ENCODE measurements around the gene MGMT.

The MGMT gene

DNA sequence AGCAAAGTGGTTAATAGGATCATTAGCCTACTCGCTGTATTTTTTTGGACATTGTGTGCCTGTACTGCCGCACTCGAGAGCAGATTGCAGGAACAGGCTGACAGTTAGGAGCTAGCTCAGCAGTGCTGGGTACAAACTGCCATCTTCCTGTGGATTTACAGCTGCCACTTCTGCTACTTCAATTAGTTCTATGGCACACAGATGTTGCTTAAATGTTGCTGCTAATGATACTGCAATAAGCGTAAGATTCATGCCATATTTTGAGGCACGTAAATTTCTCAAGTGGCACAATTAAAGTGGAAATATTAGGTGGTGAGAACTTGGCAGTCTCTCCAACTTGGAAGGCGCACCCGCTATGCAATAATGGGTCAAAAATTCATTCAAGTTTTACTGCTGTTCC lies 325.1 kb downstream of the MGMT start:
- TF ChIP-seq, protein P1, sequence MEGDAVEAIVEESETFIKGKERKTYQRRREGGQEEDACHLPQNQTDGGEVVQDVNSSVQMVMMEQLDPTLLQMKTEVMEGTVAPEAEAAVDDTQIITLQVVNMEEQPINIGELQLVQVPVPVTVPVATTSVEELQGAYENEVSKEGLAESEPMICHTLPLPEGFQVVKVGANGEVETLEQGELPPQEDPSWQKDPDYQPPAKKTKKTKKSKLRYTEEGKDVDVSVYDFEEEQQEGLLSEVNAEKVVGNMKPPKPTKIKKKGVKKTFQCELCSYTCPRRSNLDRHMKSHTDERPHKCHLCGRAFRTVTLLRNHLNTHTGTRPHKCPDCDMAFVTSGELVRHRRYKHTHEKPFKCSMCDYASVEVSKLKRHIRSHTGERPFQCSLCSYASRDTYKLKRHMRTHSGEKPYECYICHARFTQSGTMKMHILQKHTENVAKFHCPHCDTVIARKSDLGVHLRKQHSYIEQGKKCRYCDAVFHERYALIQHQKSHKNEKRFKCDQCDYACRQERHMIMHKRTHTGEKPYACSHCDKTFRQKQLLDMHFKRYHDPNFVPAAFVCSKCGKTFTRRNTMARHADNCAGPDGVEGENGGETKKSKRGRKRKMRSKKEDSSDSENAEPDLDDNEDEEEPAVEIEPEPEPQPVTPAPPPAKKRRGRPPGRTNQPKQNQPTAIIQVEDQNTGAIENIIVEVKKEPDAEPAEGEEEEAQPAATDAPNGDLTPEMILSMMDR (IDR thresholded peaks at IDR 0.05; ENCODE audit: low read depth, low read length) = no peak
- DNase-seq (ENCODE audit: extremely low read depth, low read depth) = no peak

DNA sequence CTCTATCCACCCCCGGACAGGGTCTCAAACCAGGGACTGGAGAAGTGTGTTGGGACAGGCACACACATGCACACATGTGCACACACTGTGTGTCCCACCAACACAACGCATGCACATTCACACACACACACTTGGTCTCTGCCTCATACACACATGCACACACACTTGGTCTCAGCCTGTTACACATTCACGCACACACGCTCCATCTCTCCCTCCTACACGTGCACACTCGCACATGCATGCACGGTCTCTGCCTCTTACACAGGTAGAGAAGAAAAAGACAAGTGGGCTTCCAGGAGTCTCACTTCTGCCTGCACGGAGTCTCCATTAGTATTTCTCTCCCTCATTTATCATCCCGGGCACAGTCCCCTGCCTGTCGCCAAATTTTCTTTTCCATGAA lies 325.8 kb downstream of the MGMT start:
- no peak for DNase-seq (ENCODE audit: extremely low read depth, low read depth)
- TF ChIP-seq, protein P1 (IDR thresholded peaks at IDR 0.05; ENCODE audit: low read depth, low read length) = no peak

DNA sequence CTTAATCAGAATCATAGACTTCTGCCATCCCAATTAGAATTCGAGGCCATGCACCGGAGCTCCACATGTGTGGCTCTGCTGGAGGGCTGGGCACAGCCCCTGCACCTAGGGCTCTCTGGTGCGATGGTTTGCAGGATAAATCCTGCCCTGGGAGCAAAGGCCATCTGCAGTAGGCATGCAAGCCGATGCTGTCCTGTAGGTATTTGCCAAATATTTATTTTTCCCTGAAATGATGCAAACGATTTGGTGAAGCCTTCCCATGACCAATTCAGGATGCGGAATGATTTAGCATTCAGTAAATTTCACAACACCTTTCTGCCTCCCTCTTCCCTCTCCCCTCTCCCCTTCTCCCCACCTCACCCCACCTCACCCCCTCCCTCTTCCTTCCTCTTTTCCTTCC lies 326.4 kb downstream of the MGMT start:
- TF ChIP-seq, protein P1 (IDR thresholded peaks at IDR 0.05; ENCODE audit: low read depth, low read length) = no peak
- DNase-seq (ENCODE audit: extremely low read depth, low read depth) = no peak

DNA sequence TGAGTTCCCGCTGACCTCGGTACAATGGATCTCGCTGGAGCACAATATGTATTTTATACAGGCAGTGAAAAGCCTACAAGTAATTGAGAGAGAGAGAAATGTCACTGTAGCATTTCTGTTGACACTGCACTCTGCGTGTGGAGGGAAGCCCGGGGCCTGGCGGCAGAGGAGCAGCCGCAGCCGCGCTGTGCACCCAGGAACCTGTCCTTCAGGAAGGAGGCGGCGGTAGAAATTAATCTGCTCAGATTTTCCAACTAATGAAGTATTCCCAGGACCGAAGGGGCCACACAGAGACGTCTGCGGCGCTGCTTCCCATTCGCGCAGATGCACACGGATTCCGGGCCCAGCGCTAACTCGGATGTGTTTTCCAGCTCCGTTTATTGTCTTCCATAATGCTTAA lies 327.0 kb downstream of the MGMT start:
- DNase-seq (ENCODE audit: extremely low read depth, low read depth) = no peak
- TF ChIP-seq, protein P1 (IDR thresholded peaks at IDR 0.05; ENCODE audit: low read depth, low read length) = no peak

DNA sequence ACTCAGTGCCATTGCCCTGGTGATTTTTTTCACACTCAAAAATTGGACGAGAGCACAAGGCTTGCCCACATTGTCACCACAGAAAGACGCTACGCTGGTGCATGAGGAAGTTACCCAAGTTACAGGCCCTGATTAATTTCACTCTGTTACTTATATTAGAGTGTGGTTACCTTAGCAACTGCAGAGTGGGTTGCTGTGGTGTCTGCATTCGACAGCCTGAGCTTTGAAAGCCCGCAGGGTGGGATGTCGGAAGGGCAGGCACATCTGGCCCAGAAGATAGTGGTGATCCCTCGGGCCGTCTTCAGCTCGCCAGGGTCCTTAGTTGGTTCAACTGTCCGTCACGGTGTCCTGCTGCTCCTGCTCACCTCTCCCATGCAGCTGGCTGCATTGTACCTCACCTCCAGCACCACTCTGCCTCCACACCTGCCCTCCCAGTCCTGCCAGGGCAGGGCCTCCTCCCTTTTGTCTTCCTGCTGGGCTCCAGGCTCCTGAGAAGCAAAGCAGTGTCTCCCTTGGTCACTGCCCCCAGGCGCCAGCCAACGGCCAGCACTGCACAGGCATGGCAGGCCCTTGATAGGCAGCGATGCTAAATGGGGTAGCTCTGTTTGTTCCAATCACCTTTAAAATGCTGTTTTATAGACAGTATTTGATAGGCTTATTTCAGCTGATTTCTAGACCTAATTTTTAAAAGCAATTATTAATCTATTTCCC lies 329.8 kb downstream of the MGMT start:
- TF ChIP-seq, protein P1 (IDR thresholded peaks at IDR 0.05; ENCODE audit: low read depth, low read length) = no peak
- no peak for DNase-seq (ENCODE audit: extremely low read depth, low read depth)

DNA sequence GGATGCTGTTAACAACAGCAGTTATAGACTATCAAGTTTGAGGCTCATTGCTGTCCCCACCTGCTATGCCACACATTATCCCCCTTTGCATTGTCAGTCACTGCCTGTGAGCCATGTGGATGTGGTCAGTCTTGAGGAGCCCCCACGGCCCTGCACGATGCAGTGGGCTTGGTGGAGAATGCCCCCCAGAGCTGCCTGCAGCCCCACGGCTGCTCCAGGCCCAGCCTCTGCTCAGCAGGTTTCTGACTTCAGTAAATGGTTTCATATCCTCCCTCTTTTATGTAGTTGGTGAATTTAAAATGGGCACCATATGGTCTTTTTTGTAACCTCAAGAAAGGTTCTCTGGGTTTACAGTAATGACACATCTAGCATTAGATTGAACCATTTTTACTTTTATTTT lies 332.9 kb downstream of the MGMT start:
- TF ChIP-seq, protein P1 (IDR thresholded peaks at IDR 0.05; ENCODE audit: low read depth, low read length) = no peak
- no peak for DNase-seq (ENCODE audit: extremely low read depth, low read depth)

DNA sequence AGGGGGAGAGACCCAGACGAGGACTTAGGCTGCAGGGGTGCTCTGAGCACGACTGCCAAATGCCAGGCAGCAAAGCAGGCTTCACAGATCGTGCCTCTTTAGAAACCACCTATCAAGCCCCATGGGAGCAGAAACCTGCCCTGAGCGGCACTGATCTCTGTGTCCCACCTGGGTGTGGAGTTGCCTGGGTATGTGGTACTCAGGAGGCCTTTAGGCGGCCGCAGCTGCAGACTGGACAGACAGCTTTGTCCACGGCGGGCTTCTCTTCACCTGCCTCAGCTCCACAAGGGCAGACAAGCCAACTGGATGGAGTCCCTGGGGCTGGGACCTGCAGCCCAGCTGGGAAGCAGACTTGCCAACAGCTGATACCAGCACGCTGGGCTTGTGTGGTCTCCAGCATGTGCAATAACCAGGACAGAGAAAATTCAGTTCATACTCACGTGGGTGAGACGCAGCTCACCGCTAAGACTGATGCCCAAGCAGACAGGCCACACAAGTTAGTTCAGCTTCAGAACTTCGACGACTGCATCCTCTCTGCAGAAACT lies 333.8 kb downstream of the MGMT start:
- DNase-seq (ENCODE audit: extremely low read depth, low read depth) = no peak
- TF ChIP-seq, protein P1 (IDR thresholded peaks at IDR 0.05; ENCODE audit: low read depth, low read length) = no peak
